H1 (cell line): Measurements from ENCODE around the gene SPATA33. TPM values are rescaled to one million over a fixed set of nuclear protein-coding genes. Genes with fewer than 3 reads are reported as not detected.

Source experiments
- CTCF ChIA-PET: fragments of 300-600 bp; sonication (Branson Sonifier 250); formaldehyde crosslinking; loops from one replicate; lab custom pipeline; 2021; ENCODE audit not compliant: partially characterized antibody; lab: Charles Lee
- POLR2A ChIA-PET: fragments of 300-600 bp; sonication (Branson Sonifier 250); formaldehyde crosslinking; loops from one replicate; lab custom pipeline; 2021; ENCODE audit warnings: inconsistent platforms; ENCODE audit not compliant: partially characterized antibody; lab: Charles Lee
- DNase-seq, 2 experiments: peaks; one replicate each; pipeline versions ENCODE4 v3.0.0 to v3.0.0-alpha.2; 2010 to 2022; ENCODE audit warnings: low spot score in 2 of 2, low read depth in 1 of 2, mixed read lengths in 1 of 2
- FAIRE-seq: peaks from 2 replicates; lab custom pipeline; 2011; peaks lifted over from hg19 to GRCh38; lab: Jason Lieb, UNC
- H2AFZ ChIP-seq: 2 replicates; pipeline ENCODE4 v1.8.1; 2012; ENCODE audit warnings: low read length, inconsistent platforms
- H2AK5ac ChIP-seq: 2 replicates; pipeline ENCODE4 v1.6.1; 2013; ENCODE audit warnings: low read depth, low read length
- H2BK120ac ChIP-seq: replicated peaks from 2 replicates; pipeline ENCODE3; 2013; ENCODE audit warnings: low read depth, low read length, inconsistent platforms
- H2BK12ac ChIP-seq: 2 replicates; pipeline ENCODE4 v1.6.1; 2013; ENCODE audit warnings: low read depth, low read length
- H2BK15ac ChIP-seq: 2 replicates; pipeline ENCODE4 v1.6.1; 2013; ENCODE audit warnings: low read length
- H2BK20ac ChIP-seq: 2 replicates; pipeline ENCODE4 v1.6.1; 2013; ENCODE audit warnings: low read length
- H2BK5ac ChIP-seq: 2 replicates; pipeline ENCODE4 v1.6.1; 2013; ENCODE audit warnings: low read depth, low read length
- H3K14ac ChIP-seq: 2 replicates; pipeline ENCODE4 v1.6.1; 2013; ENCODE audit warnings: inconsistent platforms; ENCODE audit not compliant: insufficient read length
- H3K18ac ChIP-seq: 2 replicates; pipeline ENCODE4 v1.6.1; 2013; ENCODE audit warnings: low read length; ENCODE audit errors: extremely low read depth
- H3K23ac ChIP-seq: 2 replicates; pipeline ENCODE4 v1.6.1; 2013; ENCODE audit warnings: inconsistent platforms; ENCODE audit not compliant: insufficient read length
- H3K23me2 ChIP-seq: 2 replicates; pipeline ENCODE4 v1.6.1; 2013; ENCODE audit warnings: low read depth, low read length
- H3K27ac ChIP-seq: 2 replicates; pipeline ENCODE4 v1.6.1; 2011; ENCODE audit warnings: low read depth, low read length, inconsistent platforms
- H3K27me3 ChIP-seq, 4 experiments: replicated peaks in 1 of 4; 1 replicate in 1 of 4; 2 replicates in 3 of 4; pipeline versions ENCODE4 v1.6.1 to v1.8.1; 2011 to 2013; ENCODE audit warnings: low read length in 3 of 4, mild to moderate bottlenecking in 3 of 4, inconsistent platforms in 2 of 4, mixed read lengths in 2 of 4, moderate library complexity in 1 of 4; ENCODE audit not compliant: control insufficient read depth in 3 of 4, insufficient read depth in 3 of 4; ENCODE audit errors: extremely low read depth in 1 of 4
- H3K36me3 ChIP-seq, 4 experiments: 2 replicates each; pipeline versions ENCODE4 v1.6.1 to v1.8.1; 2011 to 2013; ENCODE audit warnings: mild to moderate bottlenecking in 4 of 4, low read length in 3 of 4, moderate library complexity in 2 of 4, control low read depth in 1 of 4, inconsistent platforms in 1 of 4; ENCODE audit not compliant: insufficient read depth in 4 of 4, control insufficient read depth in 2 of 4
- H3K4ac ChIP-seq: replicated peaks from 2 replicates; pipeline ENCODE3; 2013; ENCODE audit warnings: low read length, low read depth, mixed read lengths, inconsistent platforms; ENCODE audit not compliant: insufficient read length
- H3K4me1 ChIP-seq, 4 experiments: replicated peaks in 1 of 4; 1 replicate in 1 of 4; 2 replicates in 3 of 4; pipeline versions ENCODE4 v1.6.1 to v1.8.1; 2011 to 2013; ENCODE audit warnings: low read length in 3 of 4, inconsistent platforms in 2 of 4, mixed read lengths in 1 of 4; ENCODE audit not compliant: insufficient read depth in 4 of 4, control insufficient read depth in 3 of 4
- H3K4me2 ChIP-seq, 2 experiments: 2 replicates each; pipeline versions ENCODE4 v1.6.1 to v1.8.1; 2011 to 2013; ENCODE audit warnings: low read depth in 2 of 2, low read length in 2 of 2, control low read depth in 1 of 2, inconsistent platforms in 1 of 2, mild to moderate bottlenecking in 1 of 2; ENCODE audit not compliant: insufficient read depth in 1 of 2
- H3K4me3 ChIP-seq, 4 experiments: fragments of 200-600, 300-600 bp in 1 of 4; sonication (generic), shearing (Covaris generic), sonication (Bioruptor Twin) in 1 of 4; 2 replicates each; pipeline versions ENCODE4 v1.5.1 to v1.8.1; 2011 to 2016; ENCODE audit warnings: low read length in 4 of 4, low read depth in 3 of 4, control low read depth in 2 of 4, inconsistent platforms in 2 of 4, mild to moderate bottlenecking in 2 of 4, mixed read lengths in 1 of 4, moderate library complexity in 1 of 4; ENCODE audit not compliant: insufficient read depth in 2 of 4; ENCODE audit errors: extremely low read depth in 1 of 4
- H3K56ac ChIP-seq: replicated peaks from 2 replicates; pipeline ENCODE3; 2013; ENCODE audit warnings: low read depth, mild to moderate bottlenecking, mixed read lengths, low read length, inconsistent platforms; ENCODE audit not compliant: insufficient read length
- H3K79me1 ChIP-seq: 2 replicates; pipeline ENCODE4 v1.6.1; 2013; ENCODE audit warnings: low read depth, low read length, control low read depth
- H3K79me2 ChIP-seq, 2 experiments: 2 replicates each; pipeline versions ENCODE4 v1.6.1 to v1.8.1; 2012 to 2013; ENCODE audit warnings: low read length in 2 of 2, mild to moderate bottlenecking in 2 of 2, inconsistent platforms in 1 of 2; ENCODE audit not compliant: insufficient read depth in 2 of 2, control insufficient read depth in 1 of 2
- H3K9ac ChIP-seq, 4 experiments: replicated peaks in 1 of 4; 1 replicate in 1 of 4; 2 replicates in 3 of 4; pipeline versions ENCODE4 v1.6.1 to v1.8.1; 2011 to 2013; ENCODE audit warnings: low read depth in 3 of 4, low read length in 3 of 4, control low read depth in 2 of 4, mild to moderate bottlenecking in 2 of 4, moderate library complexity in 2 of 4, inconsistent platforms in 1 of 4; ENCODE audit errors: extremely low read depth in 1 of 4
- H3K9me3 ChIP-seq, 2 experiments: 2 replicates each; pipeline versions ENCODE4 v1.6.1 to v1.8.1; 2012 to 2013; ENCODE audit warnings: mild to moderate bottlenecking in 2 of 2, moderate library complexity in 2 of 2, control low read depth in 1 of 2, inconsistent platforms in 1 of 2, low read depth in 1 of 2, low read length in 1 of 2, mixed read lengths in 1 of 2; ENCODE audit not compliant: insufficient read depth in 2 of 2
- H4K20me1 ChIP-seq, 2 experiments: replicated peaks in 1 of 2; 2 replicates each; pipeline versions ENCODE3 to v1.8.1; 2011 to 2013; ENCODE audit warnings: inconsistent platforms in 2 of 2, low read length in 2 of 2, mild to moderate bottlenecking in 1 of 2; ENCODE audit not compliant: insufficient read depth in 2 of 2, control insufficient read depth in 1 of 2
- H4K5ac ChIP-seq: 2 replicates; pipeline ENCODE4 v1.6.1; 2013; ENCODE audit warnings: low read length, low read depth, mixed read lengths, inconsistent platforms; ENCODE audit not compliant: insufficient read length
- H4K8ac ChIP-seq: 2 replicates; pipeline ENCODE4 v1.8.0; 2013; ENCODE audit warnings: mild to moderate bottlenecking, moderate library complexity, low read length, inconsistent platforms; ENCODE audit not compliant: insufficient read depth; ENCODE audit errors: extremely low read depth
- H4K91ac ChIP-seq: replicated peaks from 2 replicates; pipeline ENCODE3; 2013; ENCODE audit warnings: low read length, mixed read lengths, inconsistent platforms; ENCODE audit not compliant: insufficient read length
- ASH2L ChIP-seq: fragments of 200-600, 300-600 bp; sonication (generic); IDR thresholded peaks from one replicate; pipeline ENCODE4 v1.7.1; 2017; ENCODE audit warnings: low read length
- CTCF ChIP-seq, 3 experiments: IDR thresholded peaks; 1 replicate in 2 of 3; 2 replicates in 1 of 3; pipeline versions ENCODE4 v1.5.1 to v1.6.1; 2011; ENCODE audit warnings: low read length in 3 of 3, mild to moderate bottlenecking in 3 of 3, inconsistent platforms in 2 of 3, low read depth in 1 of 3, moderate library complexity in 1 of 3; ENCODE audit not compliant: insufficient read depth in 1 of 3; ENCODE audit errors: control extremely low read depth in 1 of 3
- KDM1A ChIP-seq: fragments of 200-600, 300-600 bp; sonication (generic); IDR thresholded peaks from 2 replicates; pipeline ENCODE4 v1.7.1; 2016; ENCODE audit warnings: mild to moderate bottlenecking, low read length, borderline replicate concordance
- KDM4A ChIP-seq: IDR thresholded peaks from one replicate; pipeline ENCODE4 v1.7.1; 2012; ENCODE audit warnings: low read depth, mild to moderate bottlenecking, moderate library complexity, low read length, inconsistent platforms; ENCODE audit not compliant: severe bottlenecking
- RBBP5 ChIP-seq: IDR thresholded peaks from 2 replicates; pipeline ENCODE4 v1.7.1; 2012; ENCODE audit warnings: low read depth, mild to moderate bottlenecking, inconsistent platforms, low read length, moderate library complexity, borderline replicate concordance
- RXRA ChIP-seq: IDR thresholded peaks from 2 replicates; pipeline ENCODE4 v1.6.1; 2011; ENCODE audit warnings: low read depth, mild to moderate bottlenecking, low read length, moderate library complexity; ENCODE audit not compliant: insufficient read depth
- SUZ12 ChIP-seq: fragments of 200-600 bp; sonication (generic); IDR thresholded peaks from 2 replicates; pipeline ENCODE4 v1.6.1; 2012; ENCODE audit warnings: mild to moderate bottlenecking, inconsistent platforms, low read length, moderate library complexity, mixed read lengths
- TBP ChIP-seq: IDR thresholded peaks from 2 replicates; pipeline ENCODE4 v1.6.1; 2011; ENCODE audit warnings: low read depth, low read length, improper control_type of control experiment
- WGBS, 2 experiments: shearing (Covaris generic) in 1 of 2; methylation state at CpG; one replicate each; pipeline versions ENCODE4 v1.1.6 to v1.1.7; 2013 to 2015; ENCODE audit warnings: low lambda C conversion rate in 2 of 2, mixed read lengths in 2 of 2, inconsistent platforms in 1 of 2, low coverage in 1 of 2, missing lambda C conversion rate in 1 of 2; ENCODE audit not compliant: insufficient replicate concordance in 2 of 2, insufficient coverage in 1 of 2, insufficient read length in 1 of 2; ENCODE audit errors: extremely low coverage in 1 of 2, missing lambda C conversion rate in 1 of 2; 5-methylcytosine and 5-hydroxymethylcytosine counted together
- polyA plus RNA-seq, 7 experiments: library from polyadenylated mRNA; depleted of rRNA in 3 of 7; stranded (reverse) in 5 of 7; unstranded in 2 of 7; fragments of >200 nt in 5 of 7; fragments of 200-250 nt in 2 of 7; gene quantifications; 1 replicate in 5 of 7; 2 replicates in 1 of 7; 4 replicates in 1 of 7; pipeline versions ENCODE4 v1.2.1 to v1.2.3, GENCODE V29; 2011 to 2013; ENCODE audit warnings: missing spikeins in 2 of 7, mixed read lengths in 2 of 7
- total RNA-seq: library from RNA; stranded (reverse); fragmentation: NEBNext Ultra II Directional; extraction: Animal tissue kit (Norgen Biotek cat#: 25700); gene quantifications from 2 replicates; pipeline ENCODE4 v1.2.1, GENCODE V29; 2021

Gene SPATA33
- total and polyA plus RNA-seq, 2 of the 8 experiments (the other 6 are each of a cell fraction or from before 2014, with no cell fraction given) = 5.4 to 16.9 TPM

- no peaks in the 10 kb centered on the region for H3K79me2 ChIP-seq
- no peak overlapping the region for H2AFZ ChIP-seq
- H2BK20ac ChIP-seq = no peak overlapping the region
- no peak overlapping the region for H2BK5ac ChIP-seq
- no peak overlapping the region for H3K4ac ChIP-seq
- no peak overlapping the region for H3K9ac ChIP-seq
- H4K91ac ChIP-seq = no peak overlapping the region
- H3K9me3 ChIP-seq = peaks cover 13 to 17% of the 10 kb centered on the region in 2 experiments
- no peak overlapping the region for H2BK12ac ChIP-seq
- no peak overlapping the region for H3K14ac ChIP-seq
- H4K20me1 ChIP-seq = peaks cover 0 to 2% of the 10 kb centered on the region in 2 experiments
- no peak overlapping the region for H2AK5ac ChIP-seq
- H3K4me1 ChIP-seq = no peaks in the 10 kb centered on the region
- CTCF ChIA-PET = interaction anchor here (0.6 to 1.9 kb wide), 9 partner anchors 13 to 411 kb away, joined by 3 to 11 read pairs (median 5); partner anchors contain the start of gene CDK10
- no peak overlapping the region for H2BK120ac ChIP-seq
- no peak overlapping the region for H3K18ac ChIP-seq
- H3K4me3 ChIP-seq = no peak overlapping the region
- POLR2A ChIA-PET = interaction anchor here (0.6 kb wide), 1 partner anchor 18 kb away, joined by 3 read pairs; no protein-coding TSS in a partner anchor
- H3K56ac ChIP-seq = no peak overlapping the region
- H3K27me3 ChIP-seq = no peaks in the 10 kb centered on the region
- H3K79me1 ChIP-seq = no peaks in the 10 kb centered on the region
- FAIRE-seq (no peak), DNase-seq (no peak)
- H3K36me3 ChIP-seq = peaks cover 0 to 4% (median 0%) of the 10 kb centered on the region in 4 experiments; a peak in 1 of 8 replicates
- H3K23me2 ChIP-seq = no peaks in the 10 kb centered on the region
- no peak overlapping the region for H2BK15ac ChIP-seq
- no peak overlapping the region for H3K23ac ChIP-seq
- no peak overlapping the region for H3K27ac ChIP-seq
- H3K4me2 ChIP-seq = no peak overlapping the region
- no peak overlapping the region for H4K8ac ChIP-seq
- H4K5ac ChIP-seq = no peak overlapping the region
- 89% methylated on average over 10 of the region's 10 CpGs; no CpG with 5 or more reads in 1 of the 2 experiments for WGBS, 2 experiments
- TF ChIP-seq CTCF (IDR thresholded peaks at IDR 0.05; ENCODE audit: control extremely low read depth in 1 of 3, insufficient read depth in 1 of 3, low read depth in 1 of 3, low read length in 3 of 3) = no peak
- TF ChIP-seq KDM4A = no peak
- no peak for TF ChIP-seq RBBP5
- TF ChIP-seq RXRA = no peak
- TF ChIP-seq KDM1A = no peak
- no peak for TF ChIP-seq TBP
- TF ChIP-seq ASH2L = no peak
- TF ChIP-seq SUZ12 = no peak
Measured at GRCh38 chr16:89670496-89671431, 13.1 kb downstream of the SPATA33 start.
